HG03045 (cell line): ENCODE data around the gene TNNT1.
"Not testable (repeated sequence)": the region's sequence is repeated elsewhere in the genome, so short reads cannot be mapped to it uniquely, and the experiment has no call there.

ENCODE experiments used
- ATAC-seq: cut with Tn5 transposase; IDR thresholded peaks from one replicate; pipeline ENCODE4 v1.9.1; 2021; ENCODE audit warnings: mild to moderate bottlenecking, moderate library complexity; ENCODE audit not compliant: unreplicated experiment

Gene TNNT1

GRCh38 chr19:55171440-55171839, 22.4 kb upstream of the TNNT1 start:
- ATAC-seq: no peak

DNA sequence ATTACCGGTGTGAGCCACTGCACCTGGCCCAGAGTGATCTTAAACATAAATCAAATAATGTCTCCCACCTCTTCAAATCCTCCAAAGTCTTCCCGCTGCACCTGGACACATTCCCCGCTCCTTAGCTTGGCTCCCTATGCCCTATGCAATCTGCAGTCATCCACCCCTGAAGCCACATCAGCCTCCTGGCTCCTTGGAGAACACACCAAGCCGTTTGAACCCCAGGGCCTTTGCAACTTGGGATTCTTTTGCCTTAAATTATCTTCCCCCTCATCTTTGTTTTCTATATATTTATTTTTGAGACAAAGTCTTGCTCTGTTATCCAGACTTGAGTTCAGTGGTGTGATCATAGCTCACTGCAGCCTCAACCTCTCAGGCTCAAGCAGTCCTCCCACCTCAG, 20.1 kb upstream of the TNNT1 start:
- no peak for ATAC-seq

GRCh38 chr19:55166530-55167268, 17.7 kb upstream of the TNNT1 start, which contains the start of gene DNAAF3:
TSS of gene DNAAF3 (minus strand) at chr19:55166613. CDS start at chr19:55166413, 200 bp downstream.
- ATAC-seq: no peak

GRCh38 chr19:55165952-55166529, 17.0 kb upstream of the TNNT1 start:
- no peak for ATAC-seq

GRCh38 chr19:55161571-55162322, 12.7 kb upstream of the TNNT1 start:
- no peak for ATAC-seq

DNA sequence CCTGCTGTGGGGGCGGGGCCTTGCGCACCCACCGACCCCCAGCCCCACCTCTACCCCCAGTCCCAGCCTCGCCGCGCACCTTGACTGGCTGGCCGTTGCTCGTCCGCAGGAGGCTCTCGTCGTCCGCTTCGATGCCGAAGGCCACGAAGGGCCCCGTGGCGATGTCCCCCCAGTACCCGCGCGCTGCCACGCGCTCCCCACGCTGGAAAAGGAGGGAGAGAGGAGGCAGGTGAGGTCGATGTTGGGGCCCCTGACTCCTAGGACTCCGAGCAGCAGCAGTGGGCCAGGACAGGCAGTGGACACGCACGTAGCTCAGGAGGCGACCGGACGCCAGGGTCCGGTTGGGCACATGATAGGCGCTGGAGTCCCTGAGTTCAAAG, 12.0 kb upstream of the TNNT1 start:
- no peak for ATAC-seq

- ATAC-seq: no peak
Measured at GRCh38 chr19:55160128-55160985, 11.4 kb upstream of the TNNT1 start.

DNA sequence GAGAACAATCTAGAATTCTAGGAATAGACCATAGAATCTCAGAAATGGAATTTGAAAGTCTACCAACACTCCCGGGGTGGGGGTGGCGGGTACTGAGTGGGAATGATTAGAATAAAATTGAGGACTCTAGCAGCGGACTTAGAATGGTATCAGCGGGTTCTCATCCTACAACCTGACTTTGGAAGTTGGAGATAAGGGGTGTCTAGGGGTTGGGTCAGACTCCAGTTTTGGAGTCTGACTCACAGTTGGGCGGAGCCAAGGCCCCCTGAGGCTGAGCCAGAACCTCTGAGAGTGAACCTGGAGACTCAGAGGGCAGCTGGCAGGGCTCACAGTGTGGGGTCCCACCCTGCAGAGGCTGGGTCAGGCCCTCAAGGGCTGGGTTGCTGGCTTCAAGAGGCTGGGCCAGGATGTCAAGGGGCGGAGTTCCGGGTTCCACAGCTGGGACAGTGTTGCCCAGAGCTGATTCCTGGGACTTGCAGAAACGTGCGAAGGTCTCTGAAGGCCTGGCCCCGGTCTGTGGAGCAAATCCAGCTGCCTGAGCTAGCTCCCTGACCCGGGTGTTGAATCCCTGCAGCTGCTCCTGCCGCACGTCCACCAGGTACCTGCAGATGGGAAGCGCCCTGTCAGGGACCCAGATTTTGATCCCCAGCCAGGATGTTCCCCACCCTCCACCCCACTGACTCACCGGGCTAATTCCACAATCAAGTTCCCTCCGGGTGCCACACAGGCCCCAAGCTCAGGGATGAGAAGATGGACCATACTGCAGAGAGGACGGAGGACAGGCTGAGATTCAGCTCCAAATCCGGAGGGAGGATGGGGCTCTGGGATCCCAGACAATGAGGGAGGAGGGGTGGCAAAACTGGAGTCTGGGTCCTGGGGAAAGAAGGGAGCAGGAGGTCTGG, 10.1 kb upstream of the TNNT1 start:
- no peak for ATAC-seq

DNA sequence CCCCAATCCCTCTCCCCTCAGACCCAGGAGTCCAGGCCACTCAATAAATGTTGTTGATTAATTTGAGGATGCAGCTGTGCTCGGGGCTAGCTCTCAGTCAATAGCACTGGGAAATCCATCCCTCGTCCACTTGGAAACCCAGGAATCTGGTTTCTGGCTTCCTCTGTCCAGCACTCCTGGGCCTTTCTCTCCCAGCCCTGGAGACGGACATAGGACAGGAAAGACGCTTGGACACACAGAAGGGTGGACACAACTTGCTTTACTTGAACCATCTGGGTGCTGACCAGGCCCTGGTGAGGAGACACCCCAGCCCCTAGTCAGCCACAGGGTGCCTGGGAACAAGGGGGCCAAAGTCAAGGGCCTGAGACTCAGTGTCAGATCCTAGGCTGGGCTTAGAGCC, 9.4 kb upstream of the TNNT1 start:
- ATAC-seq: no peak

DNA sequence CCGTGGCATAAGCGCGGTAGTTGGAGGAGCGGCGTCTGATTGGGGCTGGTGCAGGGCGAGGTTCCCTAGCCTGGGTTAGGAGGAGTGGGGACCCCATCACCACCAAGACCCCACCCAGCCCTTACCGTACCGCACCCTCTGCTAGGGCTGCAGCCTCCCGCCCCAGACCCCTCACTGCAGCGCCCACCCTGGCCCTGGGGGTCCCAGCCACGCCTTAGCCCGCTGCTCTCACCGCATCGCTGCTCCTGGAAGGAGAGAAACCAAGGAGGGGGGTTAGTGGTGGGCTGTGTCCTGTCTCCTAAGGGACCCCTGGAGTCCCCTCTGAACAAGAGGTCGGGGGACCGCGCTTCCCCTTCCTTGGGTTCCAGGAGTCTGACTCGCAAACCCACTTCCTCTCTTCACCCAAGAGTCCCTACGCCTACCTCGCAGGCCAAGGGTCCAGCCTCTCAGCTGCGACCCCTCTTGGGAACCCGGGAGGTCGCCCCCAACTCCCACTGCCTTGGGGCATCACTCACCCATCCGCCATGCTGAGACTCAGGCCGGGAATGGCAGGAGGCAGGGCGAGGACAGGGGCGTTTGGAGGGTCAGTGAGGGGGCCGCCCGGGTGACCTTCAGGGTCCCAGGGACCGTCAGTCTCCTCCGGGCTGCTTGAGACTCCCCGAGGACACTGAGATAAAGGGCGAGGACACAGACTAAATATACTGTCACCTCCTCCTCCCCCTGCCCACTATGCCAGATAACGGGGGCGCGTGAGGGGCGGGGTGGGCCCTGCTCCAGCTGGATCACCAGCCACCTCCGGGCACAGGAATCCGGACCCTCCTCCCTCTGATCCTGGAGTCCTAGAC, 8.3 kb upstream of the TNNT1 start, which contains the start of gene TNNI3:
Gene TNNI3 (minus strand): TSS at position 669 of the 845 bp plus-strand sequence. CDS start 143 bp downstream, at position 526.
- no peak for ATAC-seq

- no peak for ATAC-seq
Measured at GRCh38 chr19:55156202-55157063, 7.4 kb upstream of the TNNT1 start.

DNA sequence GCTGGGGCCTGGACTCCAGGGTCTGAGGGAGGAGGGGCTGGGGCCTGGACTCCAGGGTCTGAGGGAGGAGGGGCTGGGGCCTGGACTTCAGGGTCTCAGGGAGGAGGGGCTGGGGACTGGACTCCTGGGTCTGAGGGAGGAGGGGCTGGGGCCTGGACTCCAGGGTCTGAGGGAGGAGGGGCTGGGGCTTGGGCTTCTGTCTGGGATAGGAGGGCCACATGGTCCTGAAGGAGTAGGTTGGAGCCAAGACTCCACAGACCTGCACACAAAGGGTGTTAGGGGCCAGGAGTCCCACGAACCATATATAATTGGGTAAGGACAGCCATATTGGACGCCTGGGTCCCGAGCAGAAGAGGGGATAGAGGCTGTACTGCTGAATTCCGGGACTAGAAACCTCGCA, 6.8 kb upstream of the TNNT1 start:
- ATAC-seq: not testable (repeated sequence)

DNA sequence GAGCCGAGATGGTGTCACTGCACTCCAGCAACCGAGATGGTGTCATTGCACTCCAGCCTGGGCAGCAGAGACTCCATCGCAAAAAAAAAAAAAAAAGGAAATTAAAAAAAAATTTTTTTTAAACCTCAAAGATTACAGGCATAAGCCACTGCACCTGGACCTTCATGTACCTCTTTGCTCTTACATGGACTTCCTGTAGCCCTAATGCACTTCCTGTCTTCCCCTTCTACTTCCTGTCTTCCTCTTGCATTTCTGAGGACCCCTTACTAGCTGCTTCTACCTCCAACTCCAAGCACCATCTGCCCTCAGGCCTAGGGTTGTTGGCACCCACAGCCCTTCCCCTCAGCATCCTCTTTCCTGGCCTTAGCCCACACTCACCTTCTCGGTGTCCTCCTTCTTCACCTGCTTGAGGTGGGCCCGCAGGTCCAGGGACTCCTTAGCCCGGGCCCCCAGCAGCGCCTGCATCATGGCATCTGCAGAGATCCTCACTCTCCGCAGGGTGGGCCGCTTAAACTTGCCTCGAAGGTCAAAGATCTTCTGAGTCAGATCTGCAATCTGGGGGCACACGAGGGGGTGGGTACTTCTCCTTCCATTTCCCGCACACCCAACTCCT, 4.8 kb upstream of the TNNT1 start:
- ATAC-seq: no peak

DNA sequence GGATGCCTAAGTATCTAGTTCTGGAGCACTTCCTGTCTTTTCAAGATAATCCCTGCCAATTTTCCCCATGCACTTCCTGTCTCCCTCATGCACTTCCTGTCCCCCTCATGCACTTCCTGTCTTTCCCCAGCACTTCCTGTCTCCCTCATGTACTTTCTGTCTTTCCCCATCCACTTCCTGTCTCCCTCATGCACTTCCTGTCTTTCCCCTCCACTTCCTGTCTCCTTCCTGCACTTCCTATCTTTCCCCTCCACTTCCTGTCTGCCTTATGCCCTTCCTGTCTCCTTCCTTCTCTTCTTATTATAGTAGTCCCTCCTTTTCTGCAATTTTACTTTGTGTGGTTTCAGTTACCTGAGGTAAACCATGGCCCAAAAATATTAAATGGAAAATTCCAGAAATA, 3.0 kb upstream of the TNNT1 start:
- ATAC-seq: no peak

GRCh38 chr19:55147545-55148251, 1.3 kb downstream of the TNNT1 start:
- no peak for ATAC-seq

GRCh38 chr19:55146705-55147273, 2.2 kb downstream of the TNNT1 start:
- no peak for ATAC-seq
